Esophagus muscularis mucosa (tissue), 4 donors: Measurements from ENCODE around the gene NFIB. TPM values are rescaled to one million over a fixed set of nuclear protein-coding genes. Genes with fewer than 3 reads are reported as not detected.

Source experiments
- DNase-seq: peaks from one replicate; pipeline ENCODE4 v3.0.0-alpha.2; 2017; ENCODE audit errors: extremely low spot score
- H3K27ac ChIP-seq, 4 donors: fragments of 200-600 bp; sonication (generic); replicated peaks in 1 of 4; 1 replicate in 3 of 4; 2 replicates in 1 of 4; pipeline ENCODE4 v1.5.1; 2016 to 2019; ENCODE audit warnings: mild to moderate bottlenecking in 1 of 4
- H3K27me3 ChIP-seq, 4 donors: fragments of 200-600 bp; sonication (generic); one replicate each; pipeline versions ENCODE4 v1.5.1 to v1.6.0; 2016 to 2019
- H3K36me3 ChIP-seq, 4 donors: fragments of 200-600 bp; sonication (generic); one replicate each; pipeline ENCODE4 v1.5.1; 2016 to 2019
- H3K4me1 ChIP-seq, 4 donors: fragments of 200-600 bp; sonication (generic); one replicate each; pipeline ENCODE4 v1.5.1; 2016 to 2019
- H3K4me3 ChIP-seq, 4 donors: fragments of 200-600 bp; sonication (generic); 1 replicate in 2 of 4; 2 replicates in 2 of 4; pipeline ENCODE4 v1.5.1; 2016 to 2019; ENCODE audit warnings: mild to moderate bottlenecking in 4 of 4, moderate library complexity in 1 of 4
- H3K9me3 ChIP-seq, 4 donors: fragments of 200-600 bp; sonication (generic); 1 replicate in 3 of 4; 2 replicates in 1 of 4; pipeline ENCODE4 v1.5.1; 2016 to 2019
- CTCF ChIP-seq, 3 experiments: fragments of 200-600 bp in 2 of 3; fragments of 450-650 bp in 1 of 3; sonication (generic) in 2 of 3; IDR thresholded peaks; one replicate each; pipeline ENCODE4 v1.5.1; 2017 to 2019; ENCODE audit warnings: antibody characterized with exemption in 3 of 3, mild to moderate bottlenecking in 2 of 3, moderate library complexity in 1 of 3
- EP300 ChIP-seq: sonication (generic); formaldehyde crosslinking; IDR thresholded peaks from one replicate; pipeline ENCODE4 v1.6.1; 2017; ENCODE audit warnings: antibody characterized with exemption
- POLR2A ChIP-seq: fragments of 450-650 bp; IDR thresholded peaks from one replicate; pipeline ENCODE4 v1.6.1; 2017; ENCODE audit warnings: antibody characterized with exemption, moderate library complexity, mild to moderate bottlenecking, low read depth
- POLR2AphosphoS5 ChIP-seq, 2 donors: sonication (generic); formaldehyde crosslinking; IDR thresholded peaks; one replicate each; pipeline ENCODE4 v1.6.1; 2017; ENCODE audit warnings: antibody characterized with exemption in 2 of 2
- WGBS: methylation state at CpG from one replicate; pipeline ENCODE4 v1.1.5; 2018; 5-methylcytosine and 5-hydroxymethylcytosine counted together
- intact Hi-C: fragments of 100-400 bp; cut with DNase I; formaldehyde crosslinking; loops from one replicate; pipeline ENCODE4 v1.15.1; 2023
- total RNA-seq, 4 donors: library from RNA; depleted of rRNA; stranded (reverse); fragments of >200 nt; gene quantifications; one replicate each; pipeline versions ENCODE4 v1.1.0 to v1.2.1, GENCODE V29; 2016

The NFIB gene
- total RNA-seq, 4 donors from 2014 or later = 38.1 to 64.4 (median 55.8) TPM

- peak overlapping the region in 1 of 4 donors; percentile 31 for H3K27ac ChIP-seq
- TF ChIP-seq CTCF (IDR thresholded peaks at IDR 0.05) = no peak
- TF ChIP-seq POLR2AphosphoS5 (IDR thresholded peaks at IDR 0.05) = no peak
- no peak for TF ChIP-seq EP300
- no peak for TF ChIP-seq POLR2A
- H3K9me3 ChIP-seq = no peaks in the 10 kb centered on the region
- no peaks in the 10 kb centered on the region for H3K36me3 ChIP-seq
- H3K4me1 ChIP-seq = peaks cover 24 to 35% (median 26%) of the 10 kb centered on the region in 4 donors
- no peaks in the 10 kb centered on the region for H3K27me3 ChIP-seq
- no peak for DNase-seq
- WGBS = 71% methylated on average over 7 of the region's 7 CpGs
- no peak overlapping the region for H3K4me3 ChIP-seq
- intact Hi-C loops = no loop called here
Observed at GRCh38 chr9:14356351-14357265, 42.7 kb upstream of the NFIB start.

- DNase-seq = no peak
- Histone ChIP-seq H3K9me3 (no peaks in the 10 kb centered on the region), H3K27ac (no peak overlapping the region), H3K36me3 (no peaks in the 10 kb centered on the region), H3K27me3 (peaks cover 0 to 12% (median 9%) of the 10 kb centered on the region in 4 donors), H3K4me1 (peaks cover 38 to 54% (median 44%) of the 10 kb centered on the region in 4 donors), H3K4me3 (no peak overlapping the region)
- TF ChIP-seq EP300 (no peak), CTCF (IDR thresholded peaks at IDR 0.05) (no peak), POLR2AphosphoS5 (IDR thresholded peaks at IDR 0.05) (no peak)
- intact Hi-C loops = loop anchor here (5.0 kb wide), 3 partner anchors 37 to 1002 kb away; no protein-coding TSS in a partner anchor
- WGBS = 82% methylated on average over 1 of the region's 1 CpG
Observed at GRCh38 chr9:14354201-14354600, 40.3 kb upstream of the NFIB start.

GRCh38 chr9:14353222-14354056 is 39.5 kb upstream of the NFIB start:
- DNase-seq = peak; percentile 98
- Histone ChIP-seq H3K4me3 (peak overlapping the region; percentile 15 to 44 (median 33)), H3K36me3 (no peaks in the 10 kb centered on the region)

More at GRCh38 chr9:14353222-14354056, 39.5 kb upstream of the NFIB start:
- no peaks in the 10 kb centered on the region for H3K9me3 ChIP-seq
- TF ChIP-seq POLR2AphosphoS5 (IDR thresholded peaks at IDR 0.05) = peak in 1 of 2 donors; percentile 41
- no peak for TF ChIP-seq EP300
- TF ChIP-seq CTCF (IDR thresholded peaks at IDR 0.05) = peak; percentile 88 to 96 (median 90)
- TF ChIP-seq POLR2A = no peak
- intact Hi-C loops = loop anchor here (2.0 to 5.0 kb wide), 4 partner anchors 36 to 1001 kb away; no protein-coding TSS in a partner anchor
- WGBS = 16% methylated on average over 17 of the region's 18 CpGs
- peaks cover 43 to 62% (median 52%) of the 10 kb centered on the region in 4 donors for H3K4me1 ChIP-seq
- H3K27ac ChIP-seq = peak overlapping the region; percentile 50 to 67 (median 62)
- H3K27me3 ChIP-seq = peaks cover 0 to 19% (median 10%) of the 10 kb centered on the region in 4 donors
